GM23338 (cell line): ENCODE data around the gene TERT.

Experiments used
- EZH2 ChIP-seq: fragments of 200-600 bp; sonication (generic); IDR thresholded peaks from one replicate; pipeline ENCODE4 v1.8.0; 2017; ENCODE audit warnings: antibody characterized with exemption, mild to moderate bottlenecking, low read depth; ENCODE audit not compliant: unreplicated experiment
- TF ChIP-seq, protein P1 (sequence below), 2 experiments: fragments of 200-600 bp in 1 of 2; sonication (generic) in 1 of 2; conservative IDR thresholded peaks; 2 replicates each; pipeline versions ENCODE4 v1.5.1 to v1.6.1; 2016 to 2017; ENCODE audit warnings: antibody characterized with exemption in 2 of 2, low read depth in 2 of 2, mild to moderate bottlenecking in 2 of 2, moderate library complexity in 1 of 2

DNA sequence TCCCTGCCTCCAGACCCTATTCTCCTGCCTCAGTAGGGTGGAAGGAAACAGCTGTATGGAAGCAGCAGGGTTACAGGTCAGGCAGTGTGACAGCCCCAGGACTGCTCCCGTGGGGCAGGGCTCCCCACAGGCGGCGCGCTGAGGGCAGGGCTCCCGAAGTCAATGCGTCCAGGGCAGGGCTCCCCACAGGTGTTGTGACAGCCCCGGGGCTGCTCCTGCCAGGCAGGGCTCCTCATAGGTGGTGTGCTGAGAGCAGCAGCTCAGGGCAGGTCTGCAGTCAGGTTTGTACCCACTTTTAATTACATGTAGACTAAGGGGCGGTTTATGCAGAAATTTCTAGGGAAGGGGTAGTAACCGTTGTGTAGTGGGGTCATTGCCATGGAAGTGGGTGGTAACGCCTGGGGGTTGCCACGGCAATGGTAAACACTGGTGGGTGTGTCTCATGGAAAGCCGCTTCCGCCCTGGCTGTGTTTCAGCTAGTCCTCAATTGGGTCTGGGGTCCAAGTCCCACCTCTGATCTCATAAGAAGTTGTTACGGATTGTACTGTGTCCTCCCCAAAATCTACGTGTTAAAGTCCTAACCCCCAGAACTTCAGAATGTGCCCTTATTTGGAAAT is 16.7 kb upstream of the TERT start:
- TF ChIP-seq, protein P1, sequence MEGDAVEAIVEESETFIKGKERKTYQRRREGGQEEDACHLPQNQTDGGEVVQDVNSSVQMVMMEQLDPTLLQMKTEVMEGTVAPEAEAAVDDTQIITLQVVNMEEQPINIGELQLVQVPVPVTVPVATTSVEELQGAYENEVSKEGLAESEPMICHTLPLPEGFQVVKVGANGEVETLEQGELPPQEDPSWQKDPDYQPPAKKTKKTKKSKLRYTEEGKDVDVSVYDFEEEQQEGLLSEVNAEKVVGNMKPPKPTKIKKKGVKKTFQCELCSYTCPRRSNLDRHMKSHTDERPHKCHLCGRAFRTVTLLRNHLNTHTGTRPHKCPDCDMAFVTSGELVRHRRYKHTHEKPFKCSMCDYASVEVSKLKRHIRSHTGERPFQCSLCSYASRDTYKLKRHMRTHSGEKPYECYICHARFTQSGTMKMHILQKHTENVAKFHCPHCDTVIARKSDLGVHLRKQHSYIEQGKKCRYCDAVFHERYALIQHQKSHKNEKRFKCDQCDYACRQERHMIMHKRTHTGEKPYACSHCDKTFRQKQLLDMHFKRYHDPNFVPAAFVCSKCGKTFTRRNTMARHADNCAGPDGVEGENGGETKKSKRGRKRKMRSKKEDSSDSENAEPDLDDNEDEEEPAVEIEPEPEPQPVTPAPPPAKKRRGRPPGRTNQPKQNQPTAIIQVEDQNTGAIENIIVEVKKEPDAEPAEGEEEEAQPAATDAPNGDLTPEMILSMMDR (conservative IDR thresholded peaks at IDR 0.05; ENCODE audit: low read depth in 2 of 2), result no peak
- TF ChIP-seq EZH2, result no peak
